HepG2 (cell line): Measurements from ENCODE around the gene GATAD2B. TPM values are rescaled to one million over a fixed set of nuclear protein-coding genes. Genes with fewer than 3 reads are reported as not detected.

Experiments
- BRD4 ChIP-seq: sonication (generic); formaldehyde crosslinking; IDR thresholded peaks from 2 replicates; pipeline ENCODE4 v1.4.0; 2020; ENCODE audit warnings: missing genetic modification reagents
- MEIS1 ChIP-seq: sonication (generic); formaldehyde crosslinking; IDR thresholded peaks from 2 replicates; pipeline ENCODE4 v1.9.0; 2021; ENCODE audit warnings: mild to moderate bottlenecking, missing genetic modification reagents, moderate library complexity, borderline replicate concordance
- polyA plus RNA-seq, 8 experiments: library from polyadenylated mRNA; depleted of rRNA in 3 of 8; stranded (reverse) in 7 of 8; unstranded in 1 of 8; fragments of >200 nt; fragmentation: Illumina TruSeq in 4 of 8; extraction: Trizol in 4 of 8; gene quantifications; 2 replicates each; pipeline versions ENCODE4 v1.2.1 to v1.2.3, GENCODE V29; 2011 to 2016; ENCODE audit warnings: low read depth in 4 of 8, missing spikeins in 1 of 8, mixed read lengths in 1 of 8; ENCODE audit not compliant: insufficient read depth in 1 of 8
- total RNA-seq, 5 experiments: library from RNA; depleted of rRNA; stranded (reverse); fragments of >200 nt; fragmentation: Illumina TruSeq; extraction: Trizol; gene quantifications; 2 replicates each; pipeline ENCODE4 v1.2.3, GENCODE V29; 2016; ENCODE audit warnings: low read depth in 1 of 5
- TF ChIP-seq, protein P1 (sequence below): IDR thresholded peaks from 2 replicates; pipeline ENCODE4 v1.4.0; 2020; ENCODE audit warnings: mild to moderate bottlenecking, missing genetic modification reagents
- TF ChIP-seq, protein P2 (sequence below): sonication (generic); formaldehyde crosslinking; IDR thresholded peaks from 2 replicates; pipeline ENCODE4 v1.4.0; 2020; ENCODE audit warnings: mild to moderate bottlenecking, missing genetic modification reagents
- TF ChIP-seq, protein P3 (sequence below): sonication (generic); formaldehyde crosslinking; IDR thresholded peaks from 2 replicates; pipeline ENCODE4 v1.4.0; 2020; ENCODE audit warnings: missing genetic modification reagents; ENCODE audit errors: not compliant biosample characterization

GATAD2B gene
- total and polyA plus RNA-seq, 2 of the 13 experiments (the other 11 are each of a cell fraction or from before 2014, with no cell fraction given): 3.2 to 5.2 TPM

GRCh38 chr1:153958111-153958960 lies 35.6 kb upstream of the GATAD2B start, which contains the start of gene CRTC2 (continued):
- TF ChIP-seq, protein P1, sequence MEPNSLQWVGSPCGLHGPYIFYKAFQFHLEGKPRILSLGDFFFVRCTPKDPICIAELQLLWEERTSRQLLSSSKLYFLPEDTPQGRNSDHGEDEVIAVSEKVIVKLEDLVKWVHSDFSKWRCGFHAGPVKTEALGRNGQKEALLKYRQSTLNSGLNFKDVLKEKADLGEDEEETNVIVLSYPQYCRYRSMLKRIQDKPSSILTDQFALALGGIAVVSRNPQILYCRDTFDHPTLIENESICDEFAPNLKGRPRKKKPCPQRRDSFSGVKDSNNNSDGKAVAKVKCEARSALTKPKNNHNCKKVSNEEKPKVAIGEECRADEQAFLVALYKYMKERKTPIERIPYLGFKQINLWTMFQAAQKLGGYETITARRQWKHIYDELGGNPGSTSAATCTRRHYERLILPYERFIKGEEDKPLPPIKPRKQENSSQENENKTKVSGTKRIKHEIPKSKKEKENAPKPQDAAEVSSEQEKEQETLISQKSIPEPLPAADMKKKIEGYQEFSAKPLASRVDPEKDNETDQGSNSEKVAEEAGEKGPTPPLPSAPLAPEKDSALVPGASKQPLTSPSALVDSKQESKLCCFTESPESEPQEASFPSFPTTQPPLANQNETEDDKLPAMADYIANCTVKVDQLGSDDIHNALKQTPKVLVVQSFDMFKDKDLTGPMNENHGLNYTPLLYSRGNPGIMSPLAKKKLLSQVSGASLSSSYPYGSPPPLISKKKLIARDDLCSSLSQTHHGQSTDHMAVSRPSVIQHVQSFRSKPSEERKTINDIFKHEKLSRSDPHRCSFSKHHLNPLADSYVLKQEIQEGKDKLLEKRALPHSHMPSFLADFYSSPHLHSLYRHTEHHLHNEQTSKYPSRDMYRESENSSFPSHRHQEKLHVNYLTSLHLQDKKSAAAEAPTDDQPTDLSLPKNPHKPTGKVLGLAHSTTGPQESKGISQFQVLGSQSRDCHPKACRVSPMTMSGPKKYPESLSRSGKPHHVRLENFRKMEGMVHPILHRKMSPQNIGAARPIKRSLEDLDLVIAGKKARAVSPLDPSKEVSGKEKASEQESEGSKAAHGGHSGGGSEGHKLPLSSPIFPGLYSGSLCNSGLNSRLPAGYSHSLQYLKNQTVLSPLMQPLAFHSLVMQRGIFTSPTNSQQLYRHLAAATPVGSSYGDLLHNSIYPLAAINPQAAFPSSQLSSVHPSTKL (CRISPR knock-in tag): peak; percentile 29; the same call in 1 of the 2 replicates
- TF ChIP-seq, protein P2, sequence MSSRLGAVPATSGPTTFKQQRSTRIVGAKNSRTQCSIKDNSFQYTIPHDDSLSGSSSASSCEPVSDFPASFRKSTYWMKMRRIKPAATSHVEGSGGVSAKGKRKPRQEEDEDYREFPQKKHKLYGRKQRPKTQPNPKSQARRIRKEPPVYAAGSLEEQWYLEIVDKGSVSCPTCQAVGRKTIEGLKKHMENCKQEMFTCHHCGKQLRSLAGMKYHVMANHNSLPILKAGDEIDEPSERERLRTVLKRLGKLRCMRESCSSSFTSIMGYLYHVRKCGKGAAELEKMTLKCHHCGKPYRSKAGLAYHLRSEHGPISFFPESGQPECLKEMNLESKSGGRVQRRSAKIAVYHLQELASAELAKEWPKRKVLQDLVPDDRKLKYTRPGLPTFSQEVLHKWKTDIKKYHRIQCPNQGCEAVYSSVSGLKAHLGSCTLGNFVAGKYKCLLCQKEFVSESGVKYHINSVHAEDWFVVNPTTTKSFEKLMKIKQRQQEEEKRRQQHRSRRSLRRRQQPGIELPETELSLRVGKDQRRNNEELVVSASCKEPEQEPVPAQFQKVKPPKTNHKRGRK: no peak
- TF ChIP-seq MEIS1 (peak; percentile 32; the same call in 1 of the 2 replicates), BRD4 (CRISPR knock-in tag) (peak; percentile 90; the same call in 1 of the 2 replicates)
- TF ChIP-seq, protein P3, sequence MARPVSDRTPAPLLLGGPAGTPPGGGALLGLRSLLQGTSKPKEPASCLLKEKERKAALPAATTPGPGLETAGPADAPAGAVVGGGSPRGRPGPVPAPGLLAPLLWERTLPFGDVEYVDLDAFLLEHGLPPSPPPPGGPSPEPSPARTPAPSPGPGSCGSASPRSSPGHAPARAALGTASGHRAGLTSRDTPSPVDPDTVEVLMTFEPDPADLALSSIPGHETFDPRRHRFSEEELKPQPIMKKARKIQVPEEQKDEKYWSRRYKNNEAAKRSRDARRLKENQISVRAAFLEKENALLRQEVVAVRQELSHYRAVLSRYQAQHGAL: peak; percentile 74
- TF ChIP-seq, all 625 proteins: peak for 237
